ENCODE data around the gene TOP3B.

Gene TOP3B

GRCh38 chr22:21978564-21979386 is 3.8 kb downstream of the TOP3B start:
- FAIRE-seq: no peak
- DNase-seq (ENCODE audit: low spot score): no peak

GRCh38 chr22:21977814-21978213 is 4.8 kb downstream of the TOP3B start:
- FAIRE-seq: no peak

GRCh38 chr22:21975854-21976345 is 6.7 kb downstream of the TOP3B start:
- DNase-seq (ENCODE audit: low spot score) (no peak), FAIRE-seq (no peak)

More at GRCh38 chr22:21977814-21978213, 4.8 kb downstream of the TOP3B start:
- DNase-seq (ENCODE audit: low spot score): no peak

GRCh38 chr22:21975273-21975672 is 7.3 kb downstream of the TOP3B start:
- FAIRE-seq: no peak
- no peak for DNase-seq (ENCODE audit: low spot score)

GRCh38 chr22:21974058-21974649 is 8.4 kb downstream of the TOP3B start:
- FAIRE-seq (no peak), DNase-seq (ENCODE audit: low spot score) (no peak)

- no peak for FAIRE-seq
- DNase-seq (ENCODE audit: low spot score): no peak
Measured at GRCh38 chr22:21972806-21973205, 9.8 kb downstream of the TOP3B start.

GRCh38 chr22:21972293-21972779 is 10.3 kb downstream of the TOP3B start:
- FAIRE-seq (no peak), DNase-seq (ENCODE audit: low spot score) (no peak)

GRCh38 chr22:21971858-21972275 is 10.7 kb downstream of the TOP3B start:
- DNase-seq (ENCODE audit: low spot score): no peak
- no peak for FAIRE-seq

GRCh38 chr22:21970800-21971617 is 11.6 kb downstream of the TOP3B start:
- FAIRE-seq (no peak), DNase-seq (ENCODE audit: low spot score) (no peak)

GRCh38 chr22:21970037-21970799 is 12.4 kb downstream of the TOP3B start:
- DNase-seq (ENCODE audit: low spot score) (no peak), FAIRE-seq (no peak)

- no peak for FAIRE-seq
Measured at GRCh38 chr22:21968452-21969129, 14.0 kb downstream of the TOP3B start.

GRCh38 chr22:21967693-21968271 is 14.8 kb downstream of the TOP3B start:
- FAIRE-seq (no peak), DNase-seq (ENCODE audit: low spot score) (no peak)

More at GRCh38 chr22:21968452-21969129, 14.0 kb downstream of the TOP3B start:
- no peak for DNase-seq (ENCODE audit: low spot score)

GRCh38 chr22:21966643-21967516 is 15.7 kb downstream of the TOP3B start:
- DNase-seq (ENCODE audit: low spot score) (no peak), FAIRE-seq (no peak)

- no peak for DNase-seq (ENCODE audit: low spot score)
- FAIRE-seq: no peak
Measured at GRCh38 chr22:21965762-21966288, 16.8 kb downstream of the TOP3B start.

- FAIRE-seq: no peak
- DNase-seq (ENCODE audit: low spot score): no peak
Measured at GRCh38 chr22:21964918-21965484, 17.6 kb downstream of the TOP3B start.

- no peak for DNase-seq (ENCODE audit: low spot score)
- no peak for FAIRE-seq
Measured at GRCh38 chr22:21964234-21964633, 18.4 kb downstream of the TOP3B start.

GRCh38 chr22:21963790-21964211 is 18.8 kb downstream of the TOP3B start:
- FAIRE-seq (no peak), DNase-seq (ENCODE audit: low spot score) (no peak)

- DNase-seq (ENCODE audit: low spot score) (no peak), FAIRE-seq (no peak)
Measured at GRCh38 chr22:21963286-21963685, 19.3 kb downstream of the TOP3B start.

- FAIRE-seq (no peak), DNase-seq (ENCODE audit: low spot score) (no peak)
Measured at GRCh38 chr22:21962655-21962949, 20.0 kb downstream of the TOP3B start.

Measured in RCC 7860 (cell line).